D721Med (cell line): ENCODE measurements around the gene TMEM204.

ENCODE experiments used
- DNase-seq: peaks from one replicate; pipeline ENCODE4 v3.0.0; 2011; ENCODE audit warnings: low spot score; ENCODE audit not compliant: insufficient read length
- FAIRE-seq: peaks from 2 replicates; lab custom pipeline; 2011; peaks lifted over from hg19 to GRCh38; lab: Jason Lieb, UNC
- CTCF ChIP-seq: IDR thresholded peaks from 2 replicates; pipeline ENCODE4 v1.5.1; 2012; ENCODE audit warnings: mild to moderate bottlenecking, control low read depth; ENCODE audit not compliant: insufficient read depth; ENCODE audit errors: missing control alignments

TMEM204 gene

GRCh38 chr16:1495211-1495888 lies 38.1 kb upstream of the TMEM204 start:
- FAIRE-seq (no peak), DNase-seq (no peak)
- TF ChIP-seq CTCF = no peak

DNA sequence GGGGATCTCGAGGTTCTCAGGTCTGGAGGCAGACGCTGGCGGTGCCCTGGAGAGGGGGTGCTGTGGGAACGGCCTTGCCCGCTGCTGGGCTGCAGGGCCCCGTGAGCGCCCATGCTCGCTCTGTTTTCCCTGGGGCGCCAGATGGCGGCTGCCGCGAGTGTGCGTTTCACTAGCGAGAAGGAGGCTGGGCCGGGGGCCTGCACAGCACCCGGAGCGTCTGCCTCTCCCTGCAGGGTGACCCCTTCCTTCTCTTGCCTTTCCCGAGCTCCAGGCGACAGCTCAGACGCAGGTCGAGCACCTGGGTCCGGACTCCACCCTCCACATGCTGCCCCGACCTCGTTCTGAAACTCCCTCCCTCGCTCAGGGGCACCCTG lies 37.6 kb upstream of the TMEM204 start:
- FAIRE-seq (no peak), DNase-seq (no peak)
- no peak for TF ChIP-seq CTCF

DNA sequence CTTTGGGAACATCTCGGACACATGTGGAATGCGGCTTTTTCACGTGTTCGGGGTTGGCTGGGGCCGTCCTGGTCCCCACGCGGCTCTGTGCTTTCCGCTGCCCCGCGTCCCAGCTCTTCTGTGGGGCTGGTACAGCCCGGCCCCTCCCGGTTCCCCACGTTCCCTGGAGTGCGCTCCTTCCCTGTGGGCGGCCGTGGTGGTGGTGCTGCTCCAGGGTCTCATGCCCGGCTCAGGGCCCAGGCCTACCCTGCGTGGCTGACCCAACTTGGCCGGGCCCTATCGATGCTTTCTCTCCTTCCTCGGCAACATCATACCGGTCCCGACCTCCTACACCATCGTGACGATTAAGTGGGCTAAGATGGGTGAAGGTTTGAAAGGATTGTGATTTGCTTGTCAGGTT lies 37.0 kb upstream of the TMEM204 start:
- no peak for TF ChIP-seq CTCF
- no peak for FAIRE-seq

DNA sequence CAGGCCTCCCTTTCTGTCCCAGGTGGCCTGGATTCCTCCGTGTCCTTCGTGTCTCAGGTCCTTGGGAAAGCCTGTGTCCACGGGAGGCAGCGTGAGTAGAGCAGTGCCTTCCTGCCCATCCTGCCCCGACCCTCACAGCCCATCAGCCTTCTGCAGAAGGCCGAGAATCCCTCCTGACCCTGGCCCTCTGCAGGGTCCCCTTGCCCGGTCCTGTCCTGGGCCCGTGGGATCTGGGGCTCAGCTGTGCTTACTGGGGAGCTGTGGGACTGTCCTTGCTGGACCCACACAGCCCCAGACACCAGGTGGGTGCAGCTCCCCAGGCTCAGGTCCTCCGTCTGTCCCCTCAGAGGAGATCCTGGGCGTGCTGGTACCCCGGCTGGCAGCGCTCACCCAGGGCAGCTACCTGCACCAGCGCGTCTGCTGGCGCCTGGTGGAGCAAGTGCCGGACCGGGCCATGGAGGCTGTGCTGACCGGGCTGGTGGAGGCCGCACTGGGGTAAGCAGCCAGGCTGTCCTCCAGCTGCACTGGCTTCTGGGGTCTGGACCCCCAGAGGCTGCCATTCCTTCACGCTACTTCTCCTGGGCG lies 36.4 kb upstream of the TMEM204 start:
- no peak for TF ChIP-seq CTCF
- no peak for FAIRE-seq

More for the DNA sequence above, 37.0 kb upstream of the TMEM204 start:
- no peak for DNase-seq

GRCh38 chr16:1498899-1499676 lies 34.4 kb upstream of the TMEM204 start:
- FAIRE-seq (no peak), DNase-seq (no peak)
- TF ChIP-seq CTCF = no peak

More for the DNA sequence above, 36.4 kb upstream of the TMEM204 start:
- no peak for DNase-seq

DNA sequence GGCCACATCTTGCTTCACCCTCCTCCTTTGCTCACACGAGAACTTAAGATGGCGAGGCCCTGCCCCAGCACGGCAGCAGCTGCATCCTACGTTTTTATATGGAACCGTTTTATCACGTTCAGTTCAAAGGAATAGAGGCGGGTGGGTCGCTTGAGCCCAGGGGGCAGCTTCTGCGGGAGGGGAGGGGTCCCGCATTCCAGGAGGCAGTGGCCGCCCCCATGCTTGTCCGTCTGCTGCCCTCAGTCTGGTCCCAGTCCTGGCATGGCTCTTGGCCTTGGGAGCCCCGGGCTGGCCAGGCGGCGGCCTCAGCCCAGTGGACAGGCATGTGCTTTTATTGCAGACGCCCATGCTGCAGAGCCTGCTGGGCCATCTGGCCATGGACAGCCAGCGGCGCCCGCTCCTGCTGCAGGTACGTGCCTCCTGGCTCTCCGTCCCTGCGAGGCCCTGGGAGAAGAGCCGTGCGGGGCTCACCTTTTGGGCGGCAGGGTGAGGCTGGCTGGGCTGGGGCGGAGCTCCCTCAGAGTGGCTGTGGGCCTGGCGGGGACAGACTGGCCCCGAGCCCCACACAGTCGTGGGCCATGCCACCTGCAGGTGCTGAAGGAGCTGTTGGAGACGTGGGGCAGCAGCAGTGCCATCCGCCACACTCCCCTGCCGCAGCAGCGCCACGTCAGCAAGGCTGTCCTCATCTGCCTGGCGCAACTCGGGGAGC lies 33.6 kb upstream of the TMEM204 start:
- FAIRE-seq (no peak), DNase-seq (no peak)
- TF ChIP-seq CTCF = no peak
